Fibroblast of lung (primary cell): ENCODE results near the gene INTS1. TPM values are rescaled to one million over a fixed set of nuclear protein-coding genes. Genes with fewer than 3 reads are reported as not detected.

Experiments
- DNase-seq, 2 donors: peaks; one replicate each; pipeline versions ENCODE4 v3.0.0 to v3.0.0-alpha.2; 2010; ENCODE audit warnings: low read depth in 2 of 2
- H2AFZ ChIP-seq: 2 replicates; pipeline ENCODE4 v1.5.1; 2012; ENCODE audit warnings: low read length, control low read depth, inconsistent platforms
- H3K27ac ChIP-seq: 2 replicates; pipeline ENCODE4 v1.5.1; 2011; ENCODE audit warnings: low read length, control low read depth; ENCODE audit not compliant: insufficient read depth
- H3K27me3 ChIP-seq: 2 replicates; pipeline ENCODE4 v1.5.1; 2011; ENCODE audit warnings: mild to moderate bottlenecking, low read length; ENCODE audit not compliant: control insufficient read depth, insufficient read depth
- H3K36me3 ChIP-seq: 2 replicates; pipeline ENCODE4 v1.5.1; 2011; ENCODE audit warnings: low read length; ENCODE audit not compliant: control insufficient read depth, insufficient read depth
- H3K4me1 ChIP-seq: 2 replicates; pipeline ENCODE4 v1.5.1; 2011; ENCODE audit warnings: low read length; ENCODE audit not compliant: control insufficient read depth, insufficient read depth; ENCODE audit errors: extremely low read depth
- H3K4me2 ChIP-seq: 2 replicates; pipeline ENCODE4 v1.5.1; 2011; ENCODE audit warnings: low read length, control low read depth; ENCODE audit not compliant: insufficient read depth; ENCODE audit errors: extremely low read depth
- H3K4me3 ChIP-seq, 4 experiments: fragments of 200-600 bp in 1 of 4; sonication (generic) in 1 of 4; replicated peaks in 1 of 4; 2 replicates each; pipeline ENCODE4 v1.5.1; 2011 to 2016; ENCODE audit warnings: low read length in 4 of 4, low read depth in 3 of 4, mild to moderate bottlenecking in 3 of 4, control low read depth in 2 of 4, inconsistent platforms in 1 of 4, mixed read lengths in 1 of 4; ENCODE audit not compliant: insufficient read depth in 1 of 4; ENCODE audit errors: control extremely low read depth in 1 of 4
- H3K79me2 ChIP-seq: 2 replicates; pipeline ENCODE4 v1.5.1; 2012; ENCODE audit warnings: mild to moderate bottlenecking, low read length, inconsistent platforms; ENCODE audit not compliant: control insufficient read depth, insufficient read depth
- H3K9ac ChIP-seq: 2 replicates; pipeline ENCODE4 v1.5.1; 2011; ENCODE audit warnings: mild to moderate bottlenecking, low read length, control low read depth; ENCODE audit not compliant: insufficient read depth
- H3K9me3 ChIP-seq: 2 replicates; pipeline ENCODE4 v1.5.1; 2012; ENCODE audit warnings: low read depth, low read length; ENCODE audit not compliant: control insufficient read depth, insufficient read depth
- H4K20me1 ChIP-seq: 2 replicates; pipeline ENCODE4 v1.5.1; 2011; ENCODE audit warnings: low read length; ENCODE audit not compliant: control insufficient read depth, insufficient read depth; ENCODE audit errors: extremely low read depth
- EZH2 ChIP-seq: IDR thresholded peaks from 2 replicates; pipeline ENCODE4 v1.5.1; 2012; ENCODE audit warnings: low read length, control low read depth, mild to moderate bottlenecking; ENCODE audit errors: missing control alignments
- polyA plus RNA-seq, 2 donors: library from polyadenylated mRNA; depleted of rRNA in 1 of 2; stranded (reverse) in 1 of 2; unstranded in 1 of 2; fragments of >200 nt; gene quantifications; 2 replicates each; pipeline ENCODE4 v1.2.1, GENCODE V29; 2011 to 2012; ENCODE audit warnings: missing spikeins in 1 of 2
- total RNA-seq: library from RNA; depleted of rRNA; stranded (reverse); fragments of >200 nt; gene quantifications from 2 replicates; pipeline ENCODE4 v1.2.1, GENCODE V29; 2014
- TF ChIP-seq, protein P1 (sequence below), 2 donors: IDR thresholded peaks in 1 of 2; conservative IDR thresholded peaks in 1 of 2; 1 replicate in 1 of 2; 2 replicates in 1 of 2; pipeline ENCODE4 v1.5.1; 2011 to 2012; ENCODE audit warnings: low read length in 2 of 2, control low read depth in 1 of 2, inconsistent platforms in 1 of 2, low read depth in 1 of 2, mild to moderate bottlenecking in 1 of 2

Gene INTS1
- total and polyA plus RNA-seq, 2 donors (not counting 1 experiment from before 2014, with no cell fraction given), result 7.1 to 35.5 TPM

DNA sequence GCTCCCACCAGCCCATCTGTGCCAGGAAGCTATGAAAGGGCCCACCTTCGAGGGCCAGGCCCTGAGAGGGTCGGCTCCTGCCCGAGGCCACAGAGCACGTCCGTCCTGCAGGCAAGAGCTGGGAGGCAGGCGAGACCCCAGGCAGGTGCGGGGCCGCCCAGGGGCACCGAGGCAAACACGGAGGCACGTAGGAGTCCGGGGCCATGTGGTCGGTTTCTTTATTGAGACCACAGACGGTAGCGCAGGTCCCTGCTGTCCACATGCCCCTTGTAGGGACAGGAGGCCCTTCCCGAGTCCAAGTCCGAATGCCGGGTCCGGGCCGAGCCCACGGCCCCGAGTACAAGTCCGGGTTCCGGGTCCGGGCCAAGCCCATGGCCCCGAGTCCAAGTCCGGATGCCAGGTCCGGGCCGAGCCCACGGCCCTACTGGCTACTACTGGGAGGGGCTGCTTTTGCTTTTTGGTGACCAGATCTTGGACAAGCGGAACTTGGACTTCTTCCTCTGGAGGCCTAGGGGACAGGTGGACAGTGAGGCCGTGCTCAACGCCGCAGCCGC, 69.9 kb downstream of the INTS1 start:
- Histone ChIP-seq H3K27ac (no peak overlapping the region), H3K79me2 (no peaks in the 10 kb centered on the region), H3K4me3 (no peak overlapping the region), H2AFZ (no peak overlapping the region), H3K4me2 (no peak overlapping the region), H3K9ac (no peak overlapping the region), H3K9me3 (no peaks in the 10 kb centered on the region), H4K20me1 (no peaks in the 10 kb centered on the region), H3K27me3 (no peaks in the 10 kb centered on the region), H3K4me1 (no peaks in the 10 kb centered on the region), H3K36me3 (peaks cover 17% of the 10 kb centered on the region)
- no peak for DNase-seq
- TF ChIP-seq, protein P1, sequence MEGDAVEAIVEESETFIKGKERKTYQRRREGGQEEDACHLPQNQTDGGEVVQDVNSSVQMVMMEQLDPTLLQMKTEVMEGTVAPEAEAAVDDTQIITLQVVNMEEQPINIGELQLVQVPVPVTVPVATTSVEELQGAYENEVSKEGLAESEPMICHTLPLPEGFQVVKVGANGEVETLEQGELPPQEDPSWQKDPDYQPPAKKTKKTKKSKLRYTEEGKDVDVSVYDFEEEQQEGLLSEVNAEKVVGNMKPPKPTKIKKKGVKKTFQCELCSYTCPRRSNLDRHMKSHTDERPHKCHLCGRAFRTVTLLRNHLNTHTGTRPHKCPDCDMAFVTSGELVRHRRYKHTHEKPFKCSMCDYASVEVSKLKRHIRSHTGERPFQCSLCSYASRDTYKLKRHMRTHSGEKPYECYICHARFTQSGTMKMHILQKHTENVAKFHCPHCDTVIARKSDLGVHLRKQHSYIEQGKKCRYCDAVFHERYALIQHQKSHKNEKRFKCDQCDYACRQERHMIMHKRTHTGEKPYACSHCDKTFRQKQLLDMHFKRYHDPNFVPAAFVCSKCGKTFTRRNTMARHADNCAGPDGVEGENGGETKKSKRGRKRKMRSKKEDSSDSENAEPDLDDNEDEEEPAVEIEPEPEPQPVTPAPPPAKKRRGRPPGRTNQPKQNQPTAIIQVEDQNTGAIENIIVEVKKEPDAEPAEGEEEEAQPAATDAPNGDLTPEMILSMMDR (conservative IDR thresholded peaks at IDR 0.05 in 1 of 2, IDR thresholded peaks at IDR 0.05 in 1 of 2; ENCODE audit: low read depth in 1 of 2, low read length in 2 of 2), result no peak
- no peak for TF ChIP-seq EZH2

DNA sequence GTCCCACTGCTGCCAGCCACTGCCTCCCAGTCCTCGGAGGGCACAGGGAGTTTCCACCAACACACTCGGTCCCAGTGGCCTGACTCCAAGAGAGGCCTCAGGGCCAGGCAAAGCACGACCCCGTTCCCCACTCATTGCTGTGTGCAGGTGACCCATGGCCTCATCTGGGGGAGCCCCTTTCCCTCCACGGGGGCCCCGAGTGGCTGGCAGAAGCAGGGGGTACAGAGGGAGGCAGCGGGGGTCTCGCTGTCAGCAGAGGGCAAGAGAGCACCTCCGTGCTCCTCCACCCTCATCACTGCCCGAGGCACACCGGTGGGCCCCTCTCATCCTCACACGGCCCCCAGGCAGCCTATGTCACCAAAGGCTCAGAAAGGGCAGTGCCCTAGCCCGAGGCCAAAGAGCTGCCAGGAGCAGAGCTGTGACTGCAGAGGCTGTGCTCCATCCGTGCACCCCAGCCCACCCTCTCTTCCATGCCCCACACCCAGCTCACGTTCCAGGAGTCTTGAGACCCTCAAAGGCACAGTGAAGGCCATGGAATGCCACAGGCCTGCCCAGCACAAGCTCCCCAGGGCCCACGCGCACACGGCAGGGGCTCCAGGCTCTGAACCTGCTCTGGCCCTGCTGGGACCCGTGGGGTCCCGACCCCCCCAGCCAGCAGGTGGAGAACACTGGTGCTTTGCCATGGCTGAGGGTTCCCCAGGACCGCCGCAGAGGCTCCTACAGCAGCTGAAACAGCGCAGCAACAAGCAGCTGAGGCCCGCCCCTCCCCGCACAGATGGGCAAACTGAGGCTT, 70.9 kb downstream of the INTS1 start:
- H3K4me3 ChIP-seq, result no peak overlapping the region
- H3K9me3 ChIP-seq, result no peaks in the 10 kb centered on the region
- H3K9ac ChIP-seq, result no peak overlapping the region
- H4K20me1 ChIP-seq, result no peaks in the 10 kb centered on the region
- no peak overlapping the region for H3K27ac ChIP-seq
- H3K79me2 ChIP-seq, result no peaks in the 10 kb centered on the region
- TF ChIP-seq EZH2, result no peak
- TF ChIP-seq, protein P1 (conservative IDR thresholded peaks at IDR 0.05 in 1 of 2, IDR thresholded peaks at IDR 0.05 in 1 of 2; ENCODE audit: low read depth in 1 of 2, low read length in 2 of 2), result no peak
- H3K4me1 ChIP-seq, result no peaks in the 10 kb centered on the region
- no peak overlapping the region for H2AFZ ChIP-seq
- H3K36me3 ChIP-seq, result peaks cover 14% of the 10 kb centered on the region
- no peak overlapping the region for H3K4me2 ChIP-seq
- H3K27me3 ChIP-seq, result no peaks in the 10 kb centered on the region
- DNase-seq, result no peak

DNA sequence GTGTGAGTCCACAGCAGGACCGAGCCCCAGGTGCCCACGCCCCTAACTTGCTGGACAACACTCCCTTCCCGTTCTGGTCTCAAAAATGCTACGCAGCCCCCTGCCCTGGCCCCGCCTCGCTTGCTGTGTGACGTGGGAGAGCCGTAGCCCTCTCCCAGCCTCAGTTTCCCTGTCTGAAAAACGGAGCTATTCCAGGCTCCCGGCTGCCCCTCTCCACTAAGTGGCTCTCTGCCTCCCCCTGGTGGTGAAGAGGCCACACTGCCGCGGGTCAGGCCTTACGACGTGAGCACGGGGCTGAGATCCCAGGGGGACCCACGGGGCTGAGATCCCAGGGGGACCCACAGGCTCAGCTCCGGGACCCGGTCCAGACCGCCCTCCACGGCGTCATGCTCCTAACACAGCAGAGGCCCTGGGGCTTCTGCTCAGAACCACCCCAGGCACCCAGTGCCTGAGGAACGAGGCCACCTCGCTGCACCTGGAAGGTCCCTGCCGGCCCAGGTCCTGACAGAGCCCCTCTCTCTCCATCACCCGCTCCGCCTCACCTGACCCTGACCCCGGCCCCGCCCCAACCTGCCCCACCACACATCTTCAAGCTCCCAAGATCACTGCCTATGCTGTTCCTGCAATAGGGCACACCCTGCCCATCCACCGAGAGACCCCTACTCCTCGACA, 71.6 kb downstream of the INTS1 start:
- H4K20me1 ChIP-seq, result no peaks in the 10 kb centered on the region
- peaks cover 10% of the 10 kb centered on the region for H3K36me3 ChIP-seq
- H2AFZ ChIP-seq, result no peak overlapping the region
- no peaks in the 10 kb centered on the region for H3K9me3 ChIP-seq
- no peak overlapping the region for H3K27ac ChIP-seq
- no peaks in the 10 kb centered on the region for H3K79me2 ChIP-seq
- no peak overlapping the region for H3K4me2 ChIP-seq
- H3K4me3 ChIP-seq, result no peak overlapping the region
- H3K9ac ChIP-seq, result no peak overlapping the region
- H3K27me3 ChIP-seq, result no peaks in the 10 kb centered on the region
- H3K4me1 ChIP-seq, result no peaks in the 10 kb centered on the region
- no peak for TF ChIP-seq EZH2
- TF ChIP-seq, protein P1 (conservative IDR thresholded peaks at IDR 0.05 in 1 of 2, IDR thresholded peaks at IDR 0.05 in 1 of 2; ENCODE audit: low read depth in 1 of 2, low read length in 2 of 2), result peak; percentile 91 to 94
- DNase-seq, result peak; percentile 16 to 46
